K562 (cell line): ENCODE results near the gene CDCA4. TPM values are rescaled to one million over a fixed set of nuclear protein-coding genes. Genes with fewer than 3 reads are reported as not detected.

ENCODE experiments used
- CBX8 ChIP-seq: fragments of 200-600 bp; sonication (generic); IDR thresholded peaks from 2 replicates; pipeline ENCODE4 v1.6.1; 2012; ENCODE audit warnings: borderline replicate concordance, mixed run types, low read depth, mild to moderate bottlenecking, moderate library complexity, mixed read lengths, low read length, control low read depth, inconsistent platforms; ENCODE audit not compliant: poor library complexity, severe bottlenecking; ENCODE audit errors: extremely low read depth
- CCNT2 ChIP-seq: IDR thresholded peaks from 2 replicates; pipeline ENCODE4 v1.6.1; 2011; ENCODE audit warnings: borderline replicate concordance, low read depth, mild to moderate bottlenecking, moderate library complexity, mixed read lengths, low read length; ENCODE audit not compliant: insufficient read length; ENCODE audit errors: extremely low read depth
- HDAC3 ChIP-seq: fragments of 450-650 bp; IDR thresholded peaks from 2 replicates; pipeline ENCODE4 v1.6.1; 2018; ENCODE audit warnings: borderline replicate concordance, mild to moderate bottlenecking, moderate library complexity; ENCODE audit not compliant: partially characterized antibody
- RBM25 ChIP-seq: fragments of 200-400 bp; formaldehyde crosslinking; IDR thresholded peaks from 2 replicates; pipeline ENCODE4 v1.6.1; 2018; ENCODE audit warnings: low read length, low read depth, moderate library complexity; ENCODE audit not compliant: severe bottlenecking
- SAFB ChIP-seq: fragments of 200-400 bp; formaldehyde crosslinking; IDR thresholded peaks from 2 replicates; pipeline ENCODE4 v1.6.1; 2017; ENCODE audit warnings: low read depth, low read length, borderline replicate concordance
- SP1 ChIP-seq: sonication (generic); formaldehyde crosslinking; IDR thresholded peaks from 2 replicates; pipeline ENCODE4 v1.8.1; 2022; ENCODE audit warnings: mild to moderate bottlenecking, missing genetic modification reagents
- SRF ChIP-seq, 2 experiments: fragments of 250-450, 450-650 bp in 1 of 2; sonication (Bioruptor Pico) in 1 of 2; sonication (generic) in 1 of 2; formaldehyde crosslinking; IDR thresholded peaks; 2 replicates each; pipeline versions ENCODE4 v1.5.0 to v1.5.1; 2020 to 2022; ENCODE audit warnings: mild to moderate bottlenecking in 1 of 2, missing genetic modification reagents in 1 of 2
- ZFP36 ChIP-seq: fragments of 150-350 bp; IDR thresholded peaks from 2 replicates; pipeline ENCODE4 v1.6.1; 2018; ENCODE audit warnings: low read length, low read depth; ENCODE audit not compliant: partially characterized antibody
- ZNF121 ChIP-seq: sonication (generic); formaldehyde crosslinking; conservative IDR thresholded peaks from 2 replicates; pipeline ENCODE4 v1.8.0; 2022; ENCODE audit warnings: missing genetic modification reagents
- polyA plus RNA-seq, 8 experiments: library from polyadenylated mRNA; depleted of rRNA in 4 of 8; stranded (reverse) in 5 of 8; unstranded in 3 of 8; fragments of >200 nt; fragmentation: Nextera tagmentation in 2 of 8; fragmentation: Illumina TruSeq in 1 of 8; extraction: Ambion mirVana in 2 of 8; extraction: Trizol in 1 of 8; gene quantifications; 2 replicates each; pipeline versions ENCODE4 v1.2.1 to v1.2.3, GENCODE V29; 2011 to 2014; ENCODE audit warnings: inconsistent platforms in 1 of 8, missing spikeins in 1 of 8
- total RNA-seq, 7 experiments: library from RNA; depleted of rRNA in 6 of 7; stranded (reverse); fragments of >200 nt in 6 of 7; fragmentation: Illumina TruSeq in 2 of 7; extraction: Trizol in 2 of 7; gene quantifications; 2 replicates each; pipeline versions ENCODE4 v1.2.1 to v1.2.3, GENCODE V29; 2011 to 2021; ENCODE audit warnings: low replicate concordance in 1 of 7
- TF ChIP-seq, protein P1 (sequence below): fragments of 250-450 bp; sonication (Bioruptor Pico); IDR thresholded peaks from 2 replicates; pipeline ENCODE4 v1.8.0; 2021; ENCODE audit warnings: mild to moderate bottlenecking, moderate library complexity
- TF ChIP-seq, protein P2 (sequence below): sonication (generic); IDR thresholded peaks from 2 replicates; pipeline ENCODE4 v1.6.1; 2016
- TF ChIP-seq, protein P3 (sequence below): fragments of 250-450 bp; sonication (Bioruptor Pico); IDR thresholded peaks from 2 replicates; pipeline ENCODE4 v1.8.0; 2022; ENCODE audit warnings: moderate library complexity, mild to moderate bottlenecking, inconsistent platforms
- TF ChIP-seq, protein P4 (sequence below): IDR thresholded peaks from 2 replicates; pipeline ENCODE4 v1.6.1; 2016; ENCODE audit warnings: missing genetic modification characterization, missing compliant biosample characterization

Gene CDCA4
- total and polyA plus RNA-seq, 9 of the 15 experiments (the other 6 are each of a cell fraction or from before 2014, with no cell fraction given): 6.6 to 44.2 (median 23.0) TPM

DNA sequence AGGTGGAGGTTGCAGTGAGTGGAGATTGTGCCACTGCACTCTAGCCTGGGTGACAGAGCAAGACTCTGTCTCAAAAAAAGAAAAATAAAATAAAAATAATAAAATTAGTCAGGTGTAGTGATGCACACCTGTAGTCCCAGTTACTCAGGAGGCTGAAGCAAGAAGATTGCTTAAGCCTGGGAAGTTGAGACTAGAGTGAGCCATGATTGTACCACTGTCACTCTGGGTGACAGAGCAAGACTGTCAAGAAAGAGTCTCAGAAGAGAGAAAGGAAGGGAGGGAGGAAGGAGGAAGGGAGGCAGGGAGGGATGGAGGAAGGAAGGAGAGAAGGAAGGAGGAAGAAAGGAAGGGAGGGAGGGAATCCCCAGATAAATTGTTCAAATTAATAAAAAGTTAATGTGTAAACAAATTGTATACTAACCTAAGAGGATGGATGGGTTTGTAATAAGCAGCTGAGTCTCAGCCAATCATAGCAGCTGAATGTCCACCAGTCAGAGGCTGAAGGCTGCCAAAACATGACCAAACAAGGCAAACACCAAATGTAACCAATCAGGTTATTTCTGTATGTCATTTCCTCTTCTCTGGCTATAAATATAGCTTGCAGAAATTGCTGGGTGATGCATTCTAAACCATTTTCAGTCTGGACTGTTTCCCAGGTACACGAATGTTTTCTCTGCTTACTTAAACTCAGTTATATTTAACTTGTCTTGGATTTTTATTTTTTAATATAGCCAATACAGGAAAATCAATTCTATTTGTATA is 6.1 kb upstream of the CDCA4 start (continued):
- TF ChIP-seq, protein P1, sequence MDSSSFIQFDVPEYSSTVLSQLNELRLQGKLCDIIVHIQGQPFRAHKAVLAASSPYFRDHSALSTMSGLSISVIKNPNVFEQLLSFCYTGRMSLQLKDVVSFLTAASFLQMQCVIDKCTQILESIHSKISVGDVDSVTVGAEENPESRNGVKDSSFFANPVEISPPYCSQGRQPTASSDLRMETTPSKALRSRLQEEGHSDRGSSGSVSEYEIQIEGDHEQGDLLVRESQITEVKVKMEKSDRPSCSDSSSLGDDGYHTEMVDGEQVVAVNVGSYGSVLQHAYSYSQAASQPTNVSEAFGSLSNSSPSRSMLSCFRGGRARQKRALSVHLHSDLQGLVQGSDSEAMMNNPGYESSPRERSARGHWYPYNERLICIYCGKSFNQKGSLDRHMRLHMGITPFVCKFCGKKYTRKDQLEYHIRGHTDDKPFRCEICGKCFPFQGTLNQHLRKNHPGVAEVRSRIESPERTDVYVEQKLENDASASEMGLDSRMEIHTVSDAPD: no peak
- TF ChIP-seq SAFB: no peak
- TF ChIP-seq CCNT2: no peak
- TF ChIP-seq HDAC3: no peak
- TF ChIP-seq, protein P2, sequence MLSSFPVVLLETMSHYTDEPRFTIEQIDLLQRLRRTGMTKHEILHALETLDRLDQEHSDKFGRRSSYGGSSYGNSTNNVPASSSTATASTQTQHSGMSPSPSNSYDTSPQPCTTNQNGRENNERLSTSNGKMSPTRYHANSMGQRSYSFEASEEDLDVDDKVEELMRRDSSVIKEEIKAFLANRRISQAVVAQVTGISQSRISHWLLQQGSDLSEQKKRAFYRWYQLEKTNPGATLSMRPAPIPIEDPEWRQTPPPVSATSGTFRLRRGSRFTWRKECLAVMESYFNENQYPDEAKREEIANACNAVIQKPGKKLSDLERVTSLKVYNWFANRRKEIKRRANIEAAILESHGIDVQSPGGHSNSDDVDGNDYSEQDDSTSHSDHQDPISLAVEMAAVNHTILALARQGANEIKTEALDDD: no peak
- TF ChIP-seq, protein P3, sequence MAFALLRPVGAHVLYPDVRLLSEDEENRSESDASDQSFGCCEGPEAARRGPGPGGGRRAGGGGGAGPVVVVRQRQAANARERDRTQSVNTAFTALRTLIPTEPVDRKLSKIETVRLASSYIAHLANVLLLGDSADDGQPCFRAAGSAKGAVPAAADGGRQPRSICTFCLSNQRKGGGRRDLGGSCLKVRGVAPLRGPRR (CRISPR knock-in tag): no peak
- TF ChIP-seq, protein P4, sequence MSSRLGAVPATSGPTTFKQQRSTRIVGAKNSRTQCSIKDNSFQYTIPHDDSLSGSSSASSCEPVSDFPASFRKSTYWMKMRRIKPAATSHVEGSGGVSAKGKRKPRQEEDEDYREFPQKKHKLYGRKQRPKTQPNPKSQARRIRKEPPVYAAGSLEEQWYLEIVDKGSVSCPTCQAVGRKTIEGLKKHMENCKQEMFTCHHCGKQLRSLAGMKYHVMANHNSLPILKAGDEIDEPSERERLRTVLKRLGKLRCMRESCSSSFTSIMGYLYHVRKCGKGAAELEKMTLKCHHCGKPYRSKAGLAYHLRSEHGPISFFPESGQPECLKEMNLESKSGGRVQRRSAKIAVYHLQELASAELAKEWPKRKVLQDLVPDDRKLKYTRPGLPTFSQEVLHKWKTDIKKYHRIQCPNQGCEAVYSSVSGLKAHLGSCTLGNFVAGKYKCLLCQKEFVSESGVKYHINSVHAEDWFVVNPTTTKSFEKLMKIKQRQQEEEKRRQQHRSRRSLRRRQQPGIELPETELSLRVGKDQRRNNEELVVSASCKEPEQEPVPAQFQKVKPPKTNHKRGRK (tag): peak; percentile 37; the same call in 1 of the 2 replicates
- TF ChIP-seq ZFP36: no peak
- no peak for TF ChIP-seq ZNF121
- TF ChIP-seq RBM25: no peak
- no peak for TF ChIP-seq SP1 (CRISPR knock-in tag)
- no peak for TF ChIP-seq CBX8
- peak in 1 of 2 experiments; percentile 97; a peak in 2 of 4 replicates for TF ChIP-seq SRF (CRISPR knock-in tag; IDR thresholded peaks at IDR 0.05)
